Stimulated activated CD8-positive, alpha-beta memory T cell treated with anti-CD3 and anti-CD28 coated beads, Interleukin-7, amount 100 ng/mL, for 4 hours (primary cell): ENCODE data around the gene FBXO24.

ENCODE experiments used
- DNase-seq, 2 donors: peaks; one replicate each; pipeline ENCODE4 v3.0.0-alpha.2; 2020; ENCODE audit warnings: low read depth in 2 of 2

The FBXO24 gene

GRCh38 chr7:100590077-100590737 is 4.1 kb downstream of the FBXO24 start:
- no peak for DNase-seq

GRCh38 chr7:100591596-100591995 is 5.5 kb downstream of the FBXO24 start:
- DNase-seq = no peak

- DNase-seq = no peak
Observed at GRCh38 chr7:100595188-100595587, 9.1 kb downstream of the FBXO24 start.

- DNase-seq = no peak
Observed at GRCh38 chr7:100598425-100598824, 12.3 kb downstream of the FBXO24 start.

GRCh38 chr7:100599911-100600729 is 14.0 kb downstream of the FBXO24 start:
- DNase-seq = no peak

GRCh38 chr7:100600730-100601038 is 14.6 kb downstream of the FBXO24 start:
- no peak for DNase-seq

GRCh38 chr7:100602889-100603725 is 17.0 kb downstream of the FBXO24 start:
- no peak for DNase-seq

GRCh38 chr7:100603726-100604027 is 17.5 kb downstream of the FBXO24 start:
- DNase-seq = no peak

GRCh38 chr7:100604028-100604975 is 18.2 kb downstream of the FBXO24 start:
- peak; percentile 41 to 77 for DNase-seq

GRCh38 chr7:100604976-100605911 is 19.1 kb downstream of the FBXO24 start:
- peak in 1 of 2 donors; percentile 23 for DNase-seq

- no peak for DNase-seq
Observed at GRCh38 chr7:100606313-100606712, 20.2 kb downstream of the FBXO24 start.

GRCh38 chr7:100607111-100607510 is 21.0 kb downstream of the FBXO24 start:
- DNase-seq = no peak

- no peak for DNase-seq
Observed at GRCh38 chr7:100609958-100610357, 23.8 kb downstream of the FBXO24 start.

GRCh38 chr7:100611983-100612729 is 26.0 kb downstream of the FBXO24 start, which contains the start of gene MOSPD3:
MOSPD3 (plus strand) TSS chr7:100612540; CDS start chr7:100612792, 252 bp downstream.
- DNase-seq = peak; percentile 96 to 97

- no peak for DNase-seq
Observed at GRCh38 chr7:100612730-100613390, 26.7 kb downstream of the FBXO24 start.

GRCh38 chr7:100613412-100614175 is 27.5 kb downstream of the FBXO24 start:
- no peak for DNase-seq

- DNase-seq = no peak
Observed at GRCh38 chr7:100614308-100614861, 28.3 kb downstream of the FBXO24 start.

- no peak for DNase-seq
Observed at GRCh38 chr7:100620239-100620638, 34.1 kb downstream of the FBXO24 start.
